Neuronal stem cell (in vitro differentiated cells): ENCODE data around the gene FRAT2.

Experiments used
- DNase-seq: peaks from one replicate; pipeline ENCODE4 v3.0.0-alpha.2; 2013; ENCODE audit warnings: low spot score
- H2AFZ ChIP-seq: one replicate; pipeline ENCODE4 v1.6.1; 2013; ENCODE audit warnings: mild to moderate bottlenecking, low read length, inconsistent platforms
- H2AK5ac ChIP-seq: 2 replicates; pipeline ENCODE4 v1.6.1; 2013; ENCODE audit warnings: low read depth, mild to moderate bottlenecking, inconsistent platforms, low read length, moderate library complexity, mixed read lengths
- H2BK120ac ChIP-seq: 2 replicates; pipeline ENCODE4 v1.6.1; 2013; ENCODE audit warnings: low read depth, mild to moderate bottlenecking, inconsistent platforms, low read length, moderate library complexity, mixed read lengths
- H2BK12ac ChIP-seq: one replicate; pipeline ENCODE4 v1.6.1; 2013; ENCODE audit warnings: low read length, inconsistent platforms
- H2BK15ac ChIP-seq: 2 replicates; pipeline ENCODE4 v1.6.1; 2013; ENCODE audit warnings: mild to moderate bottlenecking, low read length, inconsistent platforms, mixed read lengths
- H2BK5ac ChIP-seq: one replicate; pipeline ENCODE4 v1.6.1; 2013; ENCODE audit warnings: inconsistent platforms, mild to moderate bottlenecking, low read length, moderate library complexity
- H3K14ac ChIP-seq: one replicate; pipeline ENCODE4 v1.6.1; 2013; ENCODE audit warnings: low read length, inconsistent platforms
- H3K18ac ChIP-seq: 2 replicates; pipeline ENCODE4 v1.6.1; 2013; ENCODE audit warnings: low read length, inconsistent platforms
- H3K23ac ChIP-seq: 2 replicates; pipeline ENCODE4 v1.6.1; 2013; ENCODE audit warnings: low read depth, mild to moderate bottlenecking, mixed read lengths, low read length, inconsistent platforms; ENCODE audit not compliant: poor library complexity
- H3K27ac ChIP-seq: replicated peaks from 3 replicates; pipeline ENCODE4 v1.5.1; 2013; ENCODE audit warnings: low read length, inconsistent platforms
- H3K27me3 ChIP-seq, 3 experiments: 2 replicates each; pipeline ENCODE4 v1.6.1; 2013; ENCODE audit warnings: low read length in 3 of 3, mild to moderate bottlenecking in 2 of 3, inconsistent platforms in 1 of 3, low read depth in 1 of 3, mixed read lengths in 1 of 3, moderate library complexity in 1 of 3; ENCODE audit not compliant: control insufficient read depth in 3 of 3, insufficient read depth in 3 of 3
- H3K36me3 ChIP-seq, 2 donors: replicated peaks in 1 of 2; 2 replicates each; pipeline ENCODE4 v1.6.1; 2013; ENCODE audit warnings: low read length in 2 of 2; ENCODE audit not compliant: control insufficient read depth in 2 of 2, insufficient read depth in 2 of 2
- H3K4ac ChIP-seq: 2 replicates; pipeline ENCODE4 v1.6.1; 2013; ENCODE audit warnings: inconsistent platforms, mild to moderate bottlenecking, low read length, moderate library complexity
- H3K4me1 ChIP-seq, 2 donors: 1 replicate in 1 of 2; 2 replicates in 1 of 2; pipeline ENCODE4 v1.6.1; 2013; ENCODE audit warnings: low read length in 2 of 2, low read depth in 1 of 2; ENCODE audit not compliant: control insufficient read depth in 2 of 2, insufficient read depth in 1 of 2
- H3K4me2 ChIP-seq: one replicate; pipeline ENCODE4 v1.6.1; 2013; ENCODE audit warnings: mild to moderate bottlenecking, low read length, inconsistent platforms; ENCODE audit not compliant: insufficient read depth, poor library complexity, severe bottlenecking
- H3K4me3 ChIP-seq, 2 donors: 2 replicates each; pipeline ENCODE4 v1.5.1; 2013; ENCODE audit warnings: low read length in 2 of 2, mild to moderate bottlenecking in 2 of 2, inconsistent platforms in 1 of 2, moderate library complexity in 1 of 2
- H3K79me1 ChIP-seq: one replicate; pipeline ENCODE4 v1.6.1; 2013; ENCODE audit warnings: low read depth, mild to moderate bottlenecking, inconsistent platforms, low read length, moderate library complexity
- H3K9ac ChIP-seq: one replicate; pipeline ENCODE4 v1.6.1; 2013; ENCODE audit warnings: mild to moderate bottlenecking, low read depth, low read length, inconsistent platforms; ENCODE audit not compliant: poor library complexity
- H3K9me3 ChIP-seq, 2 donors: replicated peaks in 1 of 2; 2 replicates each; pipeline versions ENCODE3 to v1.6.1; 2013; ENCODE audit warnings: low read length in 2 of 2, mild to moderate bottlenecking in 2 of 2, inconsistent platforms in 1 of 2, low read depth in 1 of 2, mixed read lengths in 1 of 2, moderate library complexity in 1 of 2; ENCODE audit not compliant: control insufficient read depth in 2 of 2, insufficient read depth in 1 of 2
- H4K8ac ChIP-seq: one replicate; pipeline ENCODE4 v1.6.1; 2013; ENCODE audit warnings: low read depth, mild to moderate bottlenecking, inconsistent platforms, low read length, moderate library complexity
- H4K91ac ChIP-seq: one replicate; pipeline ENCODE4 v1.6.1; 2013; ENCODE audit warnings: low read length, low read depth, mild to moderate bottlenecking, inconsistent platforms; ENCODE audit not compliant: poor library complexity
- WGBS, 2 donors: extraction: QIAGEN DNeasy Blood & Tissue Kit; methylation state at CpG; one replicate each; pipeline ENCODE4 v1.1.7; 2013; ENCODE audit warnings: missing lambda C conversion rate in 2 of 2, mixed read lengths in 1 of 2; ENCODE audit not compliant: insufficient read length in 2 of 2, insufficient replicate concordance in 1 of 2; ENCODE audit errors: extremely low coverage in 2 of 2; 5-methylcytosine and 5-hydroxymethylcytosine counted together

FRAT2 gene

DNA sequence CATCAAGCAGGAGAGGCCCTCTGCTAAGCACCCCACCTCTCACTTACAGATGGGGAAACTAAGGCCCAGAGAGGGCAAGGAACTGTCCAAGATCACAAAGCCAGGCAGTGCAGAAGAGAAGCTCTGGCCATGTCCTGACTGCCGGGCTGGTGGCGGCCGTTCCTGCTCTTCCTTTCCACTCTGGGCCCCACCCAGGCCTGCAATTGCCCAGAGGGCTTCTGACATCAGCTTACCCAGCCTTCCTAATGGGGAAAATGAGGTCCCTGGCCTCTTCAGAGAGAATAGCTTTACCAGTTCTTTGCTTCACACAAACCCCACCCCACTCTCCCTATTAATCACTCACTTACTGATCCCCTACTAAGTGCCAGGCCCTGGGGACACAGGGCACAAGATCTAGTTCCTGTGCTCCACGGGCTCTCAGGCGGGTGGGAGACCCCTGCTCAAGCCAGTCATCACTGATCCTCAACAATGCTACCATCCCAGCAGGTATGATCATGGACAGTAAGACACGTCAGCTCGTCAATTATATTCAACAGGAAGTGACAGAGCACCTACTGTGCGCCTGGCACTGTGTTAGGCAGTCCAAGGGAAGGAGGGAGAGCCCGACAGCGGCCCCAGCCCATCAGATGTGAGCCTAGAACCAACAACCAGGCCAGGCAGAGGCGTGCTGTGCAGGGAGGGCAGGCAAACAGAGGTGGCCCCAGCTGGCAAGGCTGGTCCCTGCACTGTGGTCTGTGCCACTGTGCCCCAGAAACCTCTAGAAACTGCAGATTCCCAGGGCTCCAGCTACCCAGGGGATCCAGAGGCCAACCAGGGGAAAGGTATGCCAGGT lies 26.4 kb upstream of the FRAT2 start:
- no peak for DNase-seq
- Histone ChIP-seq H3K4me3 (no peak overlapping the region), H4K91ac (no peak overlapping the region), H2BK120ac (no peak overlapping the region), H3K14ac (peak overlapping the region; percentile 25), H3K27ac (no peak overlapping the region), H3K27me3 (no peaks in the 10 kb centered on the region), H3K4me2 (no peak overlapping the region), H3K23ac (no peak overlapping the region), H3K36me3 (peaks cover 34 to 86% of the 10 kb centered on the region in 2 donors), H3K4me1 (no peaks in the 10 kb centered on the region), H4K8ac (no peak overlapping the region), H2BK15ac (no peak overlapping the region), H2AK5ac (no peak overlapping the region), H2BK5ac (no peak overlapping the region), H2BK12ac (no peak overlapping the region), H3K9me3 (no peaks in the 10 kb centered on the region), H2AFZ (no peak overlapping the region), H3K4ac (no peak overlapping the region), H3K18ac (no peak overlapping the region), H3K79me1 (peaks cover 3% of the 10 kb centered on the region), H3K9ac (no peak overlapping the region)
- no CpG with 5 or more reads among the region's 11 CpGs for WGBS, 2 donors

DNA sequence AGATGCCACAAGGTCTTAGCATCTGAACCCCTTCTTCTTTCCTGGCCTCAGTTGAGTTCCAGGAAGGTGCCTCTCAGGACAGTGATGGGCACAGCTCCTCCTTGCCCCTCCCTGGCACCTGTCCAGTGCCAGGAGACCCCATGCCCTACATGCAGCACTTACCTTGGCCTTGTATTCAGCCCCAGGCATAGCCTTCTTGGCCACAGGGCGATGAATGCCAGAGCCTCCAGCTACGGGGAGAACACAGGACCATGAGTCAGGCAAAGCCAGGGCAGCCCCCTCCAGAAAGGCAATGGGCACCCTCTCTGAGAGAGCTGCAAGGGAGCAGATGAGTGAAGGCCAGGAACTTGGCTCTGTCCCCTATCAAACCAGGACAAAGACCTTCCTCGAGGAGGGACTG lies 24.3 kb upstream of the FRAT2 start:
- no peak overlapping the region for H3K27ac ChIP-seq
- no peaks in the 10 kb centered on the region for H3K9me3 ChIP-seq
- no CpG with 5 or more reads among the region's 3 CpGs for WGBS, 2 donors
- H3K14ac ChIP-seq, result no peak overlapping the region
- peaks cover 3% of the 10 kb centered on the region for H3K79me1 ChIP-seq
- H2AK5ac ChIP-seq, result no peak overlapping the region
- H4K91ac ChIP-seq, result no peak overlapping the region
- H3K27me3 ChIP-seq, result no peaks in the 10 kb centered on the region
- no peak overlapping the region for H4K8ac ChIP-seq
- H2AFZ ChIP-seq, result no peak overlapping the region
- no peak overlapping the region for H3K23ac ChIP-seq
- H3K4me3 ChIP-seq, result no peak overlapping the region
- H2BK15ac ChIP-seq, result no peak overlapping the region
- no peak for DNase-seq
- no peak overlapping the region for H3K9ac ChIP-seq
- H2BK5ac ChIP-seq, result no peak overlapping the region
- no peak overlapping the region for H2BK12ac ChIP-seq
- no peaks in the 10 kb centered on the region for H3K4me1 ChIP-seq
- no peak overlapping the region for H3K4ac ChIP-seq
- no peak overlapping the region for H3K4me2 ChIP-seq
- no peak overlapping the region for H2BK120ac ChIP-seq
- peaks cover 30 to 75% of the 10 kb centered on the region in 2 donors for H3K36me3 ChIP-seq
- H3K18ac ChIP-seq, result no peak overlapping the region

- Histone ChIP-seq H3K27me3 (no peaks in the 10 kb centered on the region), H4K91ac (no peak overlapping the region), H3K4me2 (no peak overlapping the region), H2BK120ac (no peak overlapping the region), H3K23ac (no peak overlapping the region), H2BK12ac (no peak overlapping the region), H3K9me3 (no peaks in the 10 kb centered on the region), H3K18ac (no peak overlapping the region), H2AFZ (no peak overlapping the region), H3K9ac (no peak overlapping the region), H3K36me3 (peaks cover 26 to 71% of the 10 kb centered on the region in 2 donors), H3K14ac (no peak overlapping the region), H3K27ac (no peak overlapping the region), H3K79me1 (peaks cover 3% of the 10 kb centered on the region), H3K4me1 (no peaks in the 10 kb centered on the region), H2AK5ac (no peak overlapping the region), H3K4ac (no peak overlapping the region), H4K8ac (no peak overlapping the region), H3K4me3 (no peak overlapping the region), H2BK15ac (no peak overlapping the region), H2BK5ac (no peak overlapping the region)
- no CpG with 5 or more reads among the region's 4 CpGs for WGBS, 2 donors
- DNase-seq, result no peak
Observed at GRCh38 chr10:97358349-97358748, 23.8 kb upstream of the FRAT2 start.

DNA sequence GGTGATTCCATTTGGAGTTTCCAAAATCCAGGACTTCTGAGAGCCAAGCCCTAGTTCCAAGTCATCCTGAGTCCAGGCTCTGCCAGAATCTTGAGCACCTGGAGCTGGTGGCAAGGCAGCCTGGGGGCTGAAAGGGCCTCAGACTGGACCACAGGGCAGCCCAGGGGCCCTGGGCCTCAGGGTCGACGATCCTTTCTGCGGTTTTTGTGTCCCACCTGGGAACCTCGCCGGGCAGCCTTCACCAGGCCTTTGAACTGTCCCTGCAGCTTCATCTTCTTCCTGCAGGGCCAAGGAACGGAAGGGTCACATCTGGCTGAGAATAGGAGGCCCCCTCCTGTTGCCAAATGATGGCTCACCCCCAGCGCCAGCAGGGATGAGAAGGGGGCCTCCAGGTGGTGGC lies 22.4 kb upstream of the FRAT2 start:
- H2BK120ac ChIP-seq, result no peak overlapping the region
- H4K8ac ChIP-seq, result no peak overlapping the region
- no peak overlapping the region for H2BK12ac ChIP-seq
- H3K4me3 ChIP-seq, result no peak overlapping the region
- no peak overlapping the region for H2BK15ac ChIP-seq
- WGBS, 2 donors, result no CpG with 5 or more reads among the region's 7 CpGs
- H3K4ac ChIP-seq, result no peak overlapping the region
- H3K27ac ChIP-seq, result no peak overlapping the region
- H2AK5ac ChIP-seq, result no peak overlapping the region
- no peak for DNase-seq
- peaks cover 3% of the 10 kb centered on the region for H3K79me1 ChIP-seq
- H3K18ac ChIP-seq, result no peak overlapping the region
- H3K14ac ChIP-seq, result no peak overlapping the region
- no peak overlapping the region for H4K91ac ChIP-seq
- no peak overlapping the region for H2AFZ ChIP-seq
- H3K23ac ChIP-seq, result no peak overlapping the region
- no peak overlapping the region for H3K9ac ChIP-seq
- no peaks in the 10 kb centered on the region for H3K4me1 ChIP-seq
- H2BK5ac ChIP-seq, result no peak overlapping the region
- H3K36me3 ChIP-seq, result peaks cover 22 to 60% of the 10 kb centered on the region in 2 donors
- no peaks in the 10 kb centered on the region for H3K9me3 ChIP-seq
- no peaks in the 10 kb centered on the region for H3K27me3 ChIP-seq
- H3K4me2 ChIP-seq, result no peak overlapping the region
